HG02642 (cell line): ENCODE data around the gene IQCH.
A peak's percentile ranks its signal among the peaks of the same experiment; 100 is the strongest.
"Not testable (repeated sequence)": the region's sequence is repeated elsewhere in the genome, so short reads cannot be mapped to it uniquely, and the experiment has no call there.

Source experiments
- ATAC-seq: cut with Tn5 transposase; IDR thresholded peaks from one replicate; pipeline ENCODE4 v1.9.1; 2021; ENCODE audit warnings: mild to moderate bottlenecking; ENCODE audit not compliant: unreplicated experiment, poor library complexity

Gene IQCH

GRCh38 chr15:67420137-67420536 lies 165.6 kb downstream of the IQCH start:
- no peak for ATAC-seq

DNA sequence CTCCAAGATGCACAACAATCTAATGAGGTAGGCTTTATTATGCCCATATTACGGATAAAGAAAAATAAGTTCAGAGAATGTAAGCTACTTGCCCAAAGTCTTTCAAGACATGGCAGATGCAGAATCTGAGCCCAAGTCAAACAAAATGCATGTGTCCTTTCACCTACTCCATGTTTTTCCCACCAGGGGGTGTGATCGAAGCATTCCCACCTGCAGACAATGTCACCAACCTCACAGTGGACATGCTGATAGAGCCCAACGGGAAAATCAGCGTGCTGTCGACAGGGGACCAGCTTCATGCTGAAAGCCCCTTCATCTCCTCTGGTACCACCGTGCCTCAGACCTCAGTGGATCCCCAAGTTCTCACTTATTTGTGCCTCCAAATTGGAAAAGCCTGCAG lies 166.5 kb downstream of the IQCH start:
- ATAC-seq: no peak

DNA sequence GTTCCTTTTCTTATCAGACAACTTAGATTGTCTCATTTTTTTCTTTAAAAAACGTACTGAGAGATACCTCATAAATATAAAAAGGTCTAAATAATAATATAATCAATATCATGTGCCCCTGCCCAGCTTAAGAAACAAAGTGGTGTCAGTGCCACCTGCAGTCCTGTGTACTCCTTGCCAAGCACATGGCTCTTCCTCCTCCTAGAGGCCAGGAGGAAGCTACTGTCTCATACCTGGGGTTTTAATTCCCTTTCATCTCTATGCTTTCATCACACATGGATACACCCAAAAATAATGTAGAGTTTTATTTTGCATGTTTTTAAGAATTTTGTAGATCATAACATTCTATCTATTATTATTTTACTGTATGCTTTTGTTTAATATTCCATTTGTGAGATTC lies 167.7 kb downstream of the IQCH start:
- ATAC-seq: no peak

DNA sequence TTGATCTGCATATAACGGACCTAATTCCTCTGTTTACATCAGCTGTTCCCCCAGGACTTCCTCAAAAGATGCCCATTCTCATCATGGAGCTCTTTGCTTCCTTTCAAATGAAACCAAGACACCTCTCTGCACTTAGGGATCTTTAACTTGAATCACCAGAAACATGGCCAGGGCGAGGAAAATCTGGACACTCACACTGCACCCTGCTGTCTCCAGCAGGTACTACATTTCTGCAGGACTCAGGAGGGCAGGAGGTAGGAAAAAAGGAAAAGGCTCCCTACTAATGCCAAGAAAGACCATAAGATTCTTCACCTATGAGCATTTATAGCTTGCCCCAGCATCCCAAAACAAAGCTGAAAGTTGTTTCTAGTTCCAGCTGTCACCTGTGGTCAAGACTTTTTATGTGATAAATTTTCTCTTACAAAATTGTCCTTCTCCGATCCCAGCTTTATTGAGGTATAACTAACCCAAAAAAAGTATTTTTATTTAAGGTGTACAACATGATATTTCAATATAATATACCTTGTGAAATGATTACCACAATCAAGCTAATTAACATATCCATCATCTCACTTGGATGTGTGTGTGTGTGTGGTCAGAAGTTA lies 179.0 kb downstream of the IQCH start:
- ATAC-seq: no peak

DNA sequence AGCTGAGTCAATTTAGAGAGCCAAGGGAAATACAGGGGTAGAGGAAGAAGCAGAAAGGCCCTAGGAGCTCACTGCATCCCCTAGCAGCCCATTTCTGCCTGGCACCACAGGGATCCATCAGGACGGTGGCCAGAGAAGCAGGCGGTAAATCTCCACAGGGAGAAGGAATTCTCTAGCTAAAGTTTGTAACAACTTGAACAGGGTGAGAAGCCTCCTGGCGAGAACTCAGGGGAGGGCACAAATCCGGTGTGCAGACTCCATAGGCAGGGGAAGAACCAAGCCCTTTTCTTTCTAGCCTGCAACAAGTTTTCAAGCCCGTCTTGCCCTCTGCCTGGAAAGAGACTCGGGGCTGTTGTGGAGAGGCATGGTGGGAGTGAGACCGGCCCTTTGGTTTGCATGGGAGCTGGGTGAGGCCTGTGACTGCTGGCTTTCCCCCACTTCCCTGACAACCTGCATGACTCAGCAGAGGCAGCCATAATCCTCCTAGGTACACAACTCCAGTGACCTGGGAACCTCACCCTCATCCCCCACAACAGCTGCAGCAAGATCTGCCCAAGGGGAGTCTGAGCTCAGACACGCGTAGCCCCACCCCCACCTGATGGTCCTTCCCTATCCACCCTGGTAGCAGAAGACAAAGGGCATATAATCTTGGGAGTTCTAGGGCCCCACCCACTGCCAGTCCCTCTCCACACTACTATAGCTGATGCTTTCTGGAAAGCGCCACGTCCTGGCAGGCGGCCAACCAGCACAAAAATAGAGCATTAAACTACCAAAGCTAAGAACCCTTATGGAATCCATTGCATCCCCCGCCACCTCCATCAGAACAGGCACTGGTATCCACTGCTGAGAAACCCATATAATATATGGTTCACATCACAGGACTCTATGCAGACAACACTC lies 182.0 kb downstream of the IQCH start:
- ATAC-seq: not testable (repeated sequence)

DNA sequence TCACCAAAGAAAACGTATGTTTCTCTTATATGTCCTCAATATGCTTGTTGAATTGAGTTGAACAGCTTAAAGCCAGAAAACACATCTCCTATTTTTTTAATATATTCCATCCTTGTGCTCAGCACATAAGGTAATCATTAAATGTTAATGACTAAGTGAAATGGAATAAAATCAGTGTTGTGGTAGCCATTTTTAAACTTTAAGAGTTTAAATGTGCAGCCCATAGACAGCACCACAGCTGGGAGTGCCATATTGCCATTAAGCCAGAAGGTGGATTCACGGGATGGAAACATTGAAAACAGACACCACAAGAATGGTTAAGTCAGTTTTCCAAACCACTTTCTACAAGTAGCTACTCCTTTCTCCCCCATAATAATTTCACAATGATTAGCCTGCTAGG lies 189.5 kb downstream of the IQCH start:
- no peak for ATAC-seq

- ATAC-seq: no peak
These were observed 191.9 kb downstream of the IQCH start for GRCh38 chr15:67446449-67446848.

DNA sequence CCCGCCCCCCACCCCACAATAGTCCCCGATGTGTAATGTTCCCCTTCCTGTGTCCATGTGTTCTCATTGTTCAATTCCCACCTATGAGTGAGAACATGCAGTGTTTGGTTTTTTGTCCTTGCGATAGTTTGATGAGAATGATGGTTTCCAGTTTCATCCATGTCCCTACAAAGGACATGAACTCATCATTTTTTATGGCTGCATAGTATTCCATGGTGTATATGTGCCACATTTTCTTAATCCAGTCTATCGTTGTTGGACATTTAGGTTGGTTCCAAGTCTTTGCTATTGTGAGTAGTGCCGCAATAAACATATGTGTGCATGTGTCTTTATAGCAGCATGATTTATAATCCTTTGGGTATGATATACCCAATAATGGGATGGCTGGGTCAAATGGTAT lies 193.8 kb downstream of the IQCH start:
- ATAC-seq: not testable (repeated sequence)

DNA sequence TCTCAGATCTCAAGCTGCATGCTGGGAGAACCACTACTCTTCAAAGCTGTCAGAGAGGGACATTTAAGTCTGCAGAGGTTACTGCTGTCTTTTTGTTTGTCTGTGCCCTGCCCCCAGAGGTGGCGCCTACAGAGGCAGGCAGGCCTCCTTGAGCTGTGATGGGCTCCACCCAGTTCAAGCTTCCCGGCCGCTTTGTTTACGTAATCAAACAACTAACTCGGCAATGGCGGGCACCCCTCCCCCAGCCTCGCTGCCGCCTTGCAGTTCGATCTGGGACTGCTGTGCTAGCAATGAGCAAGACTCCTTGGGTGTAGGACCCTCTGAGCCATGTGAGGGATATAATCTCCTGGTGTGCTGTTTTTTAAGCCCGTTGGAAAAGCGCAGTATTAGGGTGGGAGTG lies 199.1 kb downstream of the IQCH start:
- ATAC-seq: not testable (repeated sequence)

DNA sequence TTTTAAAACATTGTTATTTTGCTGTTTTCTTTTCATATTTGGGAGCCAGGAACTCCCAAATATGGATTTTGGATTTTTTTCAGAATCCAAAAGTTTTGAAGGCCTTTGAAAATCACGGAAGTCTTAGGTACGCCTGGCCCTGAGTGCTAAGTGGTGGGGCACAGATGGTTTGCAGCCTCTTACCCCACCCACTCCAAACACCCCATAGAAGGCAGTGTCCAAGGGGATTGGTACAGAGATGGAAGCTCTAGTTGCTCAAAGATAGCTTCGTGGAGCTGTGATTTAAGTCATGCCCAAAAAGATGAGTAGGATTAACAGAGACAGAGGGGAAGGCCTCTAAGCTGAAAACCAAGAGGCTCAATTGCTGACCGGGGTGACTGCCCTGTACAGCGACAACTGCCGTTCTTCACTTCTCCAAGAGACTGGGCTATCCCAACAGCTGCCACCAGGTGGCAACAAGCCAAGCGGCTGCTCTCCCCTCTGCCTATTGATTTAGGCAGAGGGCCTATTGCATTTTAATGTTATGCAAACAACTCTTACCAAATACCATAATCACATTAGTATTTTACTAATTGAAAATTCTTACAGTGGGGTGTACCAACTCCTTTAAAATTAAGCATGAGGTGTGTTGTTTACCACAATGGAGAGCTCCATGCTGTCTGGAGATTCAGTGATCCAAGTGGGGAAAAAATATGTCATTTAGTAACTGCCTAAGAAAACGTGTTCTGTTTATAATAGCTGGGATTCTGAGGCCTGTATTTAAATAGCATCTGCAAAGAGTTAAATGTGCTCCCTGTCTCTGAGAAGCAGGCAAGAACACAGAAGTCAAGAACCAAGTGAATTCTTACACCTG lies 202.3 kb downstream of the IQCH start:
- ATAC-seq: peak; percentile 67

DNA sequence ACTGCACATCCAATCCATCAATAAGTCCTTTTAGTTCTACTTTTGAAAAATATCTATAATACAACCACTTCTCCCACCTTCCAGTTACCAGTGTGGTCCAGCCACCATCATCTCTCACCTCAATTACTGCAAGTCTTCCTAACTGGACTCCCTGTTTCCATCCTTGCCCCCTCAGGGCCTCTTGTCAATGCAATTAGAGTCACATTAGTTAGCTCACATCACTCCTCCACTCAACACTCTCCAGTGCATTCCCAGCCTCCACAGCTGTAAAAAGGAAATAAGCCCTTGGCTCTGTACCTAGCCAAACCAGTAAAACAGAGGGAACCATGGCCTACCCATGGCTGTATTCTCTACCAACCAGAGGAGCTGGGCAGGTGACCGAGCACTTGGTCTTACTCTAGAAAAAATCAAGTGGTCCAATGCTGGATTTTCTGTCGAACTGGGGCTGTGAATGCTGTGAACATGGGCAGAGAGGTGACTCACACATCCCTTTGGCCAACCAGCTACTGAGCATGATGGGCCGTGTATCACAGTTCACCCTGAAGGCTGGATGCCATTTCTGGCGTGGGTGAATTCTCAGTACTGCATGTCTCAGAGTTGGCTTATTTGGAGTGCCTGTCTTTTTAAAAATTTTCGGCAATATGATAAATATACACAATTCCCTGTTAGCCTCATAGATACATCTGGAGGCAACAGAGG lies 203.9 kb downstream of the IQCH start:
- ATAC-seq: no peak

- no peak for ATAC-seq
These were observed 205.9 kb downstream of the IQCH start for GRCh38 chr15:67460521-67460920.

GRCh38 chr15:67461735-67462134 lies 207.1 kb downstream of the IQCH start:
- ATAC-seq: no peak

GRCh38 chr15:67462875-67463274 lies 208.3 kb downstream of the IQCH start:
- no peak for ATAC-seq

- no peak for ATAC-seq
These were observed 208.9 kb downstream of the IQCH start for GRCh38 chr15:67463488-67463887.

- no peak for ATAC-seq
These were observed 210.8 kb downstream of the IQCH start for GRCh38 chr15:67465196-67465952.

DNA sequence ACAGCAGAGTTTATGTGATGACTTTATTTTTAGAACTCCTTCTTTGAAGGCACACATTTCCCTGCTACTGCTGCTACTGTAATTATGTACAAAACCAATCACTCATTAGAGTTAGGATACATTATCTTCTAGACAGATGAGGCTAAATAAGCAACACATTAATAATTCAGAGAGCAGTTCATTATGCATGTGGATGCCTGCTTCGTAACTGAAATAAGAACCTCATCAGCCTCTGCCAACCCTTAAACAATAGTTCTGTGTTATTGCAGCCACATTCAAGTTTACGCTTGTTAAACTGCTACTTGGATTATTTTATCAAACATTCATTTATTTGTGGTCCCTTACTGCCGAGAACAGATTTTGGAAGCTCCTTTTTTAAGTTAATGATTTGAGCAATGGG lies 213.8 kb downstream of the IQCH start:
- no peak for ATAC-seq

- ATAC-seq: no peak
These were observed 215.1 kb downstream of the IQCH start for GRCh38 chr15:67469680-67470079.

GRCh38 chr15:67472957-67473356 lies 218.4 kb downstream of the IQCH start:
- no peak for ATAC-seq
